Amygdala (tissue), 56 donors: ENCODE data around the gene GHRHR.

ENCODE experiments used
- DNase-seq, 56 donors: peaks; one replicate each; lab custom pipeline; 2025; lab: John Stamatoyannopoulos, UW

The GHRHR gene

GRCh38 chr7:30963842-30964241 lies at the start of gene GHRHR:
TSS of gene GHRHR (plus strand) at chr7:30963953. CDS start at chr7:30964069, 116 bp downstream.
- DNase-seq = no peak

GRCh38 chr7:30914596-30914995 lies 49.2 kb upstream of the GHRHR start:
- no peak for DNase-seq

- no peak for DNase-seq
Observed at GRCh38 chr7:30915005-30915601, 48.6 kb upstream of the GHRHR start.

- no peak for DNase-seq
Observed at GRCh38 chr7:30915751-30916150, 48.0 kb upstream of the GHRHR start.

- no peak for DNase-seq
Observed at GRCh38 chr7:30916255-30916654, 47.5 kb upstream of the GHRHR start.

- DNase-seq = no peak
Observed at GRCh38 chr7:30916767-30917166, 47.0 kb upstream of the GHRHR start.

GRCh38 chr7:30917216-30917893 lies 46.4 kb upstream of the GHRHR start:
- no peak for DNase-seq

- no peak for DNase-seq
Observed at GRCh38 chr7:30918676-30919075, 45.1 kb upstream of the GHRHR start.

GRCh38 chr7:30920021-30920583 lies 43.7 kb upstream of the GHRHR start:
- DNase-seq = no peak

- DNase-seq = no peak
Observed at GRCh38 chr7:30920584-30921539, 42.9 kb upstream of the GHRHR start.

GRCh38 chr7:30921540-30922401 lies 42.0 kb upstream of the GHRHR start:
- DNase-seq = no peak

- no peak for DNase-seq
Observed at GRCh38 chr7:30922596-30922995, 41.2 kb upstream of the GHRHR start.

GRCh38 chr7:30923009-30923773 lies 40.6 kb upstream of the GHRHR start:
- no peak for DNase-seq

- DNase-seq = no peak
Observed at GRCh38 chr7:30923774-30924413, 39.9 kb upstream of the GHRHR start.

- DNase-seq = no peak
Observed at GRCh38 chr7:30924624-30925023, 39.1 kb upstream of the GHRHR start.

GRCh38 chr7:30925117-30925516 lies 38.6 kb upstream of the GHRHR start:
- no peak for DNase-seq

- no peak for DNase-seq
Observed at GRCh38 chr7:30925913-30926312, 37.8 kb upstream of the GHRHR start.

- no peak for DNase-seq
Observed at GRCh38 chr7:30926313-30926712, 37.4 kb upstream of the GHRHR start.

- DNase-seq = no peak
Observed at GRCh38 chr7:30927040-30927439, 36.7 kb upstream of the GHRHR start.
